HS-27A (cell line): ENCODE data around the gene CHCHD4.

Experiments
- DNase-seq: peaks from one replicate; pipeline ENCODE4 v3.0.0-alpha.2; 2012; ENCODE audit warnings: low read depth, missing footprints

Gene CHCHD4

DNA sequence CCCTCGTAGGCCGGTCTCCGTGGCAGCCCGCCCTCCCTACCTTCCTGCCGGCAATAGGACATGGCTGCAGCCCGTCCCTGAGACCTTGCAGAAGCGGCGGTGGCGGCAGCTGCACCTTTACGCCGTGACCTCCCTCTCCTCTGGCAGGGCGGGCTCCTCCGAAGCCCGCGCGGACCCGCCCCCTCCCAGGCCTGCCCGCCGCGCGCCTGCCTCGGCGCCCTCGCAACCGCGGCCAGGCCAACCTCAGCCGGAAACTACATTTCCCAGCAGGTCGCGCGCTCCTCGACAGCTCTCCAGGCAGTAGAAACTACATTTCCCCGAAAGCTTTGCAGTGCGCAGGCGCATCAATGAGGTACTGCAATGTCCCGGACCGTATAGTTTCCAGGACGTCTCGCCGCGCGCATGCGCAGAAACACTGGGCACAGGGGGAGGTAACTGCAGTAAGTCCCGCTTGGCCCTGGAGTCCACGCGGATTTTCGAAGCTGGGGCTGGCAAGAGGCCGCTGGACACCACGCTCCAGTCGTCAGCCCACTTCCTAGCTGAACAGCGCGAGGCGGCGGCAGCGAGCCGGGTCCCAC lies at the start of gene CHCHD4, which contains the start of gene TMEM43:
Gene CHCHD4 (minus strand): TSS at position 256 of the 578 bp plus-strand sequence. CDS start 194 bp downstream, at position 62.
Gene TMEM43 (plus strand): TSS at position 438 of the 578 bp plus-strand sequence. CDS start 142 bp downstream, outside the sequence.
- peak; percentile 98 for DNase-seq

DNA sequence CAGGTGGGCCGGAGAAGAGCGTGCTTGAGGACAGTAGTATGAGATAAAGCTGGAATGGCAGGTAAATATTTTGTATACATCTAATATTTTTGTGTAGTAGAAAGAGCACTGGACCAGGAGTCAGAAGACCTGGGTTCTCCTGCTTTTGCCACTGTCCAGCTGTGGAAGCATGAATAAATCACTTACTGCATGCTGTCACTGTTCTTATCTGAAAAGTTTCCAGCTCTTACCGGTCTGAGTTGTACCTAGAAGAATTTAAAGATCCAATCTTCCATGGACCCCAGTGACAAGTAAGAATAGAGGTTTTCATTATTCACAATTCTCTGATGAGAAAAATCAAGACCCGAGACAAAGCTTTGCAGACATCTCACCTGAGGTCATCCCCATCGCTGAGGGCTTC lies 47.8 kb upstream of the CHCHD4 start:
- no peak for DNase-seq

DNA sequence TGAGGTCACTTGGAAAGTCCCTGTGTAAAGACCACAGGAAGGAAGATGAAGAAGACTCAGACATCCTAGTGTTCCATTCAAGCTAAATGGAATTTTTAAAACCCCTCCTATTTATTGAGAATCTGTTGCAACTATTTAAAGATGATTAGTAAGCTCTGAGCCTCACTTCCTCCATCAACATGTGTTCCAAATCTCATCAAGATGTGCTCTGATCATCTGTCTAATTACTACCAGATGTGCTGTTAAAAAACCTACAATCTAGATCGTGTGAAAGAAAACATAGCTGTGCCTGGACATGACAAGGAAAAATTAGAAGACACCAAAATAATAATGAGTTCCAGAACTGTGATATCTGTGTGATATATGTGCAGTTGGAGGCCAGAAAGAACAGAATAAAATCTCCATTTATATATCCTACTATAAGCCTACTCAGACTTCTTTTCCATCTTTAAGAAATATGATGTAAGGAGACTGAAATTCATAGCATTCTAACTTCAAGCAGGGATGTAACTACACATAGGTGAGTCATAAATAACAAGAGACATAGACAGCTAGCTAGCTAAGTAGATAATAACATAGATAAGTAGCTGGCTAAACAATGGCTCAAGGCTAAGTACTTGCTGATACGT lies 46.0 kb upstream of the CHCHD4 start:
- no peak for DNase-seq

DNA sequence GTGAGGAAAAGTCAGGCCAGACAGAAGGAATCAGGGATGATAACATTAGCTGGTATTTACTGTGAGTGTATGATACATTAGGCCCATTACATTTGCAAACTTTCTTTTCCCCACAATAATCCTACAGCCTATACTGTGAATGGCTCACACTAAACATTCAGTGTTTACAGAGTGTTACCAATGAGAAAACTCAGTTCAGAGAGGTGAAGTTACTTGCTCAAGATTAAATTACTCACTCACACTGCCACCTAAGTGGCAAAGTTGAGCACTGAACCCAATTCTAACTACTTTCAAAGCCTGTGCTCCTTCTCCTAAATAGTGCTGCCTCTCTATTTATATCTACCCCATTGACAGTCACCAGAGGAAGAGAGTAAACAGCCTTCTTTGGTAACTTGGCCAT lies 45.2 kb upstream of the CHCHD4 start:
- no peak for DNase-seq

DNA sequence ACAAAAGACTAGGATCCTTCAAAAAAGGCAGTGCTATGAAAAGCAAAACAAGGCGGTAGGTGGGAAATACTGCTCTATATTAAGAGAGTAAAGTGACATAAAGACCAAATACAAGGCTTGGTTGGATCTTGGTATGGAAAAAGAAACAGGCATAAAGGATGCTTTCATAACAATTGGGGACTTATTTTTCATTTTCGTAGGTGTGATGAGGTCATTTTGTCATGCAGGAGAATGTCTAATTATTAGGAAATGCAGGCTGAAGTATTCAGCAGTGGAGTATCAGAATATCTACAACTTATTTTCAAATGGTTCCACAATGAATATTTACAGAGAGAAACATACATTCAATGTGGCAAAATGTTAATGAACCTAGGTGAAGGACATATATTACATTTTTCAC lies 44.8 kb upstream of the CHCHD4 start:
- no peak for DNase-seq

DNA sequence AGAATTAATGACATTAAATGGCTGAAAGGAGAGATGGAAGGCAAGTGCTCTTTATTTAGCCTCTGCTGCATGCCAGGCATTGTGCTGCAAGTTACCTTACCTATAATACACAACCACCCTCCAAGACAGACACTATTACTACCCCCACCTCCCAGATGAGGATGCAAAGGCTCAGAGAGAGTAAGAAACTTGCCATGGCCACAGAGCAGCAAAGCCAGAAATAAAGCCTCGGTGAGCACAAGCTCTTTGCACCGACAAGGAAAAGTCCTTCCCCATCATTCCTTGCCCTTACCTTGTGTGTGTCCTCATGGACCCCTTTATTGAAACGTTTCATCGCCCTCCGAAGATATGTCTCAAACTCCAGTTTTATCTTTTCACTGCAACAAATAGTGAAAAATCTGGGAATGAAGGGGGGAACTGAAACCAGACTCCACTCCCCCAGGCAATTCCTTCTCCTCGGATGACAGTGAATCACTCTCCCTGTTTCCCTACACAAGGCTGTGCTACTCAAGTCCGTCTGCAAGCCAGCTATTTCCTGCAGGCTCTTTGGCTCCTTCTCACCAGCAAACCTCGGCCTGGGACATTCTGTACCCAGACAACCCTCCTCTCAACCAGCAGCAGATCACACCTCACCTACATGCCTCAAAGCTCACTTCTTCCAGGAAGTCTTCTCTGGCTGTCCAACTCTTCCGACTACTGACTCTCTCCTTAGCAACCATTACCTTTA lies 42.4 kb upstream of the CHCHD4 start:
- DNase-seq, result no peak

DNA sequence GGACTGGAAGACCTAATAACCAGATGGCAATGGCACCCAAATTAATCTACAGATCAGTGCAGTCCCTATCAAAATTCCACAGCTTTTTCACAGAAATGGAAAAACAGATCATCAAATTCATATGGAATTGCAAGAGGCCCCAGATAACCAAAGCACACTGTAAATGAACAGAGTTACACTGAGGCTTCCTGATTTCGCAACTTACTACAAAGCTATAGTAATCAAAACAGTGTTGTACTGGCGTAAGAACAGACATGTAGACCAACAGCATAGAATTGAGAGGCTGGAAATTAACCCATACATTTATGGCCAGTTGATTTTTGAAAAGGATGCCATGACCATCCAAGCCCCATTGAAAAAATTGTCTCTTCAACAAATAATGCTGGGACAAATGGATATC lies 37.5 kb upstream of the CHCHD4 start:
- no peak for DNase-seq

DNA sequence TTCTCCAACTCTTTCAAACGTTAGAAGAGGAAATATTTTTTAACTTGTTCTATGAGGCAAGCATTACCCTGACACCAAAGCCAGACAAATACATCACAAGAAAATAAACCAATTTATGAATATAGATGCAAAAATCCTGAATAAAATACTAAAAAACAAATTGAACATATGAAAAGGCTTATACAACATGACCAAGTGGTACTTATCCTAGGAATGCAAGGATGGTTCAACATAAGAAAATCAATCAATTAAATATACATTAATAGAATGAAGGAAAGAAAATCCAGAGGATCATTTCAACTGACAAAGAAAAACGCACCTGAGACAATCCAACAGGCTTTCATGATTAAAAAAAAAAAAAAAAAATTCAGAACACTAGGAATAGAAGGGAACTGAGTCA lies 36.6 kb upstream of the CHCHD4 start:
- no peak for DNase-seq

DNA sequence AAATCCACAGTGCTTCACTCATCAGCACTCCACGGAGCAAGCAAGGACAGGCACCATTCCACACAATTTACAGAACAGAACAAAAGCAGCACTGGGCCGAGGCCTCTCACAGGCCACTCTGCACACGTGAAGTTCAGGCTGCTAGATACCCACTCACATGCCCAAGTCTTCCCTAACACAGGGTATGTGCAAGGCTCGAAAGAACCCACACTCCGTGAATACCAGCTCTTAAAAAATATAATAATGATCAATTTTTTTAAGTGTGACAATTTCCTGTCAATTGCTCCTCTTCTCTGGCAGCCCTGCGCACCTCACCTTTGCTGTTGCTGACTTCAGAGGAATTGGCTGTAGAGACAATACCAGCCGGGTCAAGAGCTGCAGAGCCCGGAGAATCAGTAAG lies 34.8 kb upstream of the CHCHD4 start:
- DNase-seq, result no peak

DNA sequence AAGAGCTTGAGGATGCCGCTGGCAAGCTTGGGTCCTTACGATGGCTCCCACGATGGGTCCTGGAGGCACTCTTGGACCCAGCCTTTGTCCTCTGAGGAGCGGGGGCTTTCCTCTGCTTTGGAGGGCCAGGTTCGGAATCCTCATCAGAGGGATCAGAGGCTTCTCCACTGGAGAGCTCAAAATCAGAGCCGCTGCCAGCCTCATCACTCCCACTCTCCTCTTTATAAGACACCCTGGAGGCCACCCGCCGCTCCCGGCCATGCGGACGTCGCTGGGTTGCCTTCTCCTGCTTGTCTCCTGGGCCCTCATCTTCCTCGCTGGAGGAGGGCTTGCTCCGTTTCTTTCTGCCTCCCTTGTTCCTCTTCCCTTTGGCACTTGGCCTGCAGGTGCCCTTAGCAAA lies 33.7 kb upstream of the CHCHD4 start:
- no peak for DNase-seq

DNA sequence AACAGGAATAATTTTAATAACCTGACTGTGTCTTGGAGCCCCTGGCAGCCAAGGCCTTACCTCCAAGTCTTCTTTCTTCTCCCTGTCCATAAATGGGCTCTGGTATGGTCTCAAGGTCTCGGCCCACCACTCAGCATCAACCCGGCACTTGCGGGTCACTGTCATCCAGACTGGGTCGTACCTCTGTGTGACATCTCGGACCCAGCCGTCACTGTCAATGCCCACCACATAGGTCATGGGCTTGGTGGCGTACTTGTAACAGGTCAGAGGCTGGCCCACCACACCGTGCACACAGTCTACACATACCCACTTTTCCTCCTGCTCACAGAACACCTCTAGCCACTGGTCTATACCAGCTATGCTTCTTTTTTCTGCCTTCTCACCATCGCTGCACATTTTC lies 33.3 kb upstream of the CHCHD4 start:
- DNase-seq, result no peak

DNA sequence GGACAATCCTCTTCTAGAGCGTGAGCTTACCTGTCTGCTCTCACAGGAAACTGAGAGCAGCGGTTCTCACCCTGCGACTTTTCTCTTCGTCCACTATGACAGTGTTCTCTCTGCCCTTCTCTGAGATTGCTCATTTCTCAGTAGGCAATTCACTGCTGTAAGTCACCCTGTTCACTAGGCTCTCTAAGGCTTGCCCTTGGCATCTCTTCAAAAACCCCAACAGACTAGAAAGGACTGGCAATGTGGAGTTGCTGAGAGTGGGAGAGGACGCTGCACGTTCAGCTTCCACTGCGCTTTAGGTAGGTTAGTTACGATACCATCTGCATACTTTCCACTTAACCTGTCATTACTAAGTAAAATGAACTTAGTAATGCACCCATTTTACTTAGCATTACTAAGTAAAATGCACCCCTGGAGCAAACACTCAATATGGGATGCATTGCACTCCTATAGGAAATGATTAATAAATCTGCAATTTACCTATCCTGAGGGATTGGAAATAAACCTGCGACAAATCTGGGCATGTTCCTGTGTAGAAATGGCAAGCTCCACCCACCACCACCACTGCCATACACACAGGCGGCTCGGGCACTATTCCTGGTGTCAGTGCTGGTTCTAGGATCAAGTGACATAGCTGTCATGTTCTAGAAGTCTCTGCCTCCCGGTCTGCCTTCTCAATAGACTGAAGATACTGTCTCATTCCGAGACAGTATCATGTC lies 32.3 kb upstream of the CHCHD4 start:
- DNase-seq, result no peak

DNA sequence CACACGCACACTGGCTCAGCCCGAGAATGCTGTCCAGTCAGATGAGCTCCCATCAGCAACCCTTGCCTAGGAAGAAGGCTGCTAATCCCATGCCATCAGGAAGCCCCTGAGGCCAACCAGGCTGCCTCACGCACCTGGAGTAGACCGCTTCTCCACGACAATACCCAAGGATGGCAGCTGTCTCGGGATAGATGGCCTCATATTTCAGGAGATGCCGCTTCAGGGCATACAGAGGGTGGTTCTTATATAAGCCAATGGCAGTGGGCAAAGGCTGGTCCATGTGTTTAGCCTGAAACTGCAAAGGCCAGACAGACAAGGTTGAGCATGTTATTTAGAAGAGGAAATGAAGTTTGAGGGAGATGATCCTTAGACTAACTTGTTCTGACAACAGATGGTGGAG lies 31.5 kb upstream of the CHCHD4 start:
- DNase-seq, result no peak

DNA sequence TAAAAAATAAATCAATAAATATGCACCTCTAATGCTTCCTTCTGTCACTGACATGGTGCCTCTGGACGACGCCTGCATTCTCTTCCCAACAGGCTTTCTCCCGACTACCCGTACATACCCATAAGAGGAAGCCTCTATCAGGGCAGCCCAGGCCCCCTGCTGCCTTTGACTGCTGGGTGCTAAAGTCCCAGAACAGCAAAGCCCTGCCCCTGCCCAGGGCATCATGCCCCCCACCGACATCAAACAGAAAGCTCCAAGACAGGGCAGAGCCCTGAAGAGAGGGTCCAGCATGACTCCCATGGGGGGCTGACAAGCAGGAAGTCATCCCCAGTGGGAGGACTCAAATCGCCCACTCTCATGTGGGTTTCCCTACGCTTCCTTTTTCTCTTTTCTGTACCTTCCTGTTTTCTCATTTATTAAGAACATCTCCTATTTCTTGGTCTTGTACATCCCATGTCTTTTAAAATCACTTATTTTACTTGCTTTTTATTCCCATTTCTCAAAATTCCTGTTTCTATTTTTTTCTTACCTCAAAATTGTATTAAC lies 30.3 kb upstream of the CHCHD4 start:
- DNase-seq, result no peak

DNA sequence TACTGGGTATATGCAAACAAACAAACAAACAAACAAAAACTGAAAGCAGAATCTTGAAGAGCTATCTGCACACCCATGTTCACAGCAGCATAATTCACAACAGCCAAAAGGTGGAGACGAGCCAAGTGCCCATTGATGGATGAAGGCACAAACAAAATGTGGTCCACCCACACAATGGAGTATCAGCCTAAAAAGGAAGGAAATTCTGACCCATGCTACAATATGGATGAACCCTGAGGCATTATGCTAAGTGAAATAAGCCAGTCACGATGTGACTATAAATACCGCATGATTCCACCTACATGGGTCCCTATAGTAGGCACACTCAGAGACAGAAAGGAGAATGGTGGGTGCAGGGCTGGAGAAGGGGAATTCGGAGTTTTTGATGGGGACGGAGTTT lies 29.6 kb upstream of the CHCHD4 start:
- no peak for DNase-seq

DNA sequence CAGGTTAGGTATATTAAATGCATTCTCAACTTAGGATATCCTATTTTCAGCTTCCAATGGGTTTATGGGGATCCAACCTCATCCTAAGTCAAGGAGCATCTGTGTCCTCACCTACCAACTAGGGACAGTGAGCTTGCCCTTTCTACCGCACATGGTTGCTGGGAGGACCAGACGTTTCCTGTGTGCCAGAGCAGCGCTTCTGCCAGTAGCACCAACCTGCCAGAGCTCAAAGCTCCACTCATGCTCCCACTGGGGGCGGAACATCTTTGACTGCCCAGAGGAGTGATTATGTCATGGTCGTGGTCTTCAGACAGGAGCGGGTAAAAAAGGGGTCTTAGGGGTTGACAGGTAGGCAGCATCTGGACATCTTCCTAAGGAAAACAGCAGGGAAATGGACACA lies 29.0 kb upstream of the CHCHD4 start:
- DNase-seq, result no peak

DNA sequence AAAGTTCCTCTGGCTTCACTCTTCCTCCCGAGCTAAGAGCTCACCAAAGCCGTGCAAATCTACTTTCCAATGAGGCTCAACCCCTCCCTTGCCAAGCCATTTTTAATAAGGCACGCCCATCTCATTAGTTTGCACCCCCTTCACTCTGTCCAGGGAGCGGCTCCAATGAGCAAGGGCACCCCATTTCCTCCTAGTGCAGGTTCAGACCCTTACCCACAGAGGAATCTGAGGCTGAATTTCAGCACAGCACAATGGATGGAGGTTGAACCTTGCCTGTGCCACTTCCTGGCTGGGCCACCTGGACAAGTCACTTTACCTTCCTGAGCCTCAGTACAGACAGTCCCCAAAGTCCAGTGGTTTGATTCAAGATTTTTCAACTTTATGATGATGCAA lies 28.3 kb upstream of the CHCHD4 start:
- no peak for DNase-seq

DNA sequence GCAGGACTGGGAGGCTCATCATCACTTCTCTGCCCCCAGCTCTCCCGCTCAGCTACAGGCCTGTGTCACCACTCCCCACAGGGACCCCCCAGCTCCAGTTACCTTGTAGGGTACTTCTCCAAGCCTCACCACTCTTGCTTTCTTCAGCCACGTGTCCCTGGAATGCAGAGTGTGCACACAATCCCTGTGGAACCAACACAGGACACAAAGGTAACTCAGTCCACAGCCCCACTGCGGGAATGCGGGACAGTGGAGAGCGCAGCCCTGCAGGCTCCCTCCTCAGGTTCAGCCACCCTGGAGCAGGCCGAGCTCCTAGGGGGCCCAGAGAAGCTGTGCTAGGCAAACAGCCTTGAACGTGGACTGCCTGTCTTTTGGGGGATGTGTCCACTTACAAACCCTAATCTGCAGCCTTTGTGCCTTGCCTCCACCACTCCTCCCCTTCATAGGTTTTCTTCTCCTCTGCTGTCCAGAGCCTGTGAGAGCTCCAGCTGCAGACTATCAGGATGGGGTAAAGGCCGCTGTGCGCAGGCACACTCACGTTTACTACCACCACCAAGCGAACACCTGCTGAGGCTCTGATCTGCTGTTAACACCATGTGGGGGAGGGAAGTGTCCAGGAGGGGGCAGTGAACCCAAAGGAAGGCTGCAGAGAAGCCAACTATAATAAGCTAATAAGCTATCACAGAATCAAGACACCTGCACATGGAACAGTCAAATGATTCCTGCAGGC lies 27.7 kb upstream of the CHCHD4 start:
- no peak for DNase-seq

DNA sequence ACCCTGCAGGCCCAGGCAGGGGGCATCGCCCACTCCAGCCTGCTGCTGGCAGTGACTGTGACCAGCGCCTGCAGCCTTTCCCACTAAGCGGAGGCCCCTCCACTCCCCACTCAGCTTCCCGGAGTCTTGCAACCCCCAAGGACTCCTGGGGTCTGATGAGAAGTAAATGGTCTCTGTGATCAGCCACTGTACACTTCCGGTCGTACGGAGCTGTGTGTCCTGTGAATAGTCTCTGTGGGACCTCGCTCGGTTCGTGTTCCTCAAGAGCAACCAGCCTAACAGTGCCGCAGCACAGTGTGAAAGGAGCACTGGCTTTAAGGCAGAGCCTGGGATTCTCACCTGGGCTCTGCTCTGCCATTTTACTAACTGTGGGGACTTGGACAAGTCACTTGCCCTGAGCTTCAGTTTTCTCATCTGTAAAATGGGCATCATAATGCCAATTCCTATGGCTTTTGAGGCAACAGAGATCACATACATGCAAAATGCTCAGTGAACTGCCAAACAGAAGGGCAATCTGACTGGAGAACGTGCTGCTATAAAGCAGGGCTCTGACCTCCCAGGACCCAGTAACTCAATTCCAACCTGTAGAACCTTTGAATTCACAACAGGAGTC lies 26.9 kb upstream of the CHCHD4 start:
- DNase-seq, result no peak

DNA sequence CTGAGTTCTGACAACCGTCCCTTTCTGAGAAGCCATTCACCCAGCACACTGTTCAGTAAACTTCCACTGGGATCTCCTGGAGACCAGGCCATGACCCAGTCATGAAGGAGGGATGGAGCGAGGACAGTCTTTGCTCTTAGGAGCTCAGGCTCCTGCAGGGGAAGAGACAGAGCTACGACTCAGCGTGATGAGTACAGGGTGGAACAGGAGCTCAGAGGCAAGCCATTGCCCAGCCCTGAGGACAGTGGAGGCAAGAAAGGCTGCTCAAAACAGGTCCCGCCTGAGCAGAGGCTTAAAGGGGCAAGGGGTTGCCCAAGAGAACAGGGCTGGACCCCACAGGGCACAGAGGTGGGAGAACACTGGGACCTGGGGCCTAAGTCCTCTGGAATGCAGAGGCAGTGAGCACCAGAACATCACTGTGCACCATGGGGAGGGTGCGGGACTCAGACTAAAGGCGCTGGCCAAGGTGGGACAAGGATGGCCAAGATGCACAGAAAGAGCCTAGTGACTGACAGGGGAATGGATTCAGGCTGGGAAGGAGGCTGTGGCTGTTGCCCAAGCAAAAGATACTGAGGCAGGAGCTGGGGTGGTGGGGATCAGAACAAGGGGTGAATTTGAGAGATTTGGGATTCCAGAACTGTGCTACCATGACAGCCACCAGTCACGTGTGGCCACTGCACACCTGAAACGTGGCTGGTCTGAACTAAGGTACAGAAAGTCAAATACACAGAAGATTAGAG lies 26.0 kb upstream of the CHCHD4 start:
- DNase-seq, result no peak

DNA sequence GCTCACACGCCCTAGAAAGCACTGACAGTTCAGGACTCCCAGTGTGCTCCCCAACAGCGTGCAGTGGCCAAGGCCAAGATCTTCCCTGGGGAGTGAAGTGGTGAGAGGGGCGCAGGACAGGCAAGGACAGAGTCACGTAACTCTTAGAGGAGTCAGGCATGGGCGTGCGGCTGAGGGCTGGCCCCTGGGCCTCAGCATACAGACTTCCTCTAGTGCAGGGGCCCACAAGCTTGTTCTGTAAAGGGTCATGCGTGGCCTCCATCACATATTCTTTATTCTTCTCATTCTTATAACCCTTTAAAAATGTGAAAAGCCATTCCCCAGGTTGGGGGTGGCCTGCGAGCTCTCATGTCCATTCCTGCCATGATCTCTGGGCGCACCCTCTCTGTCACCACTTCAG lies 25.4 kb upstream of the CHCHD4 start:
- DNase-seq, result no peak
